ENCODE measurements around the gene C11orf21.
"Not testable (repeated sequence)": the region's sequence is repeated elsewhere in the genome, so short reads cannot be mapped to it uniquely, and the experiment has no call there.

Gene C11orf21

GRCh38 chr11:2301631-2302305 lies at the start of gene C11orf21, which contains the start of gene TSPAN32:
Gene C11orf21, minus strand, starts transcription at chr11:2301918. Its CDS starts 110 bp downstream, at chr11:2301808.
Gene TSPAN32, plus strand, starts transcription at chr11:2302013. Its CDS starts 137 bp downstream, at chr11:2302150.
- DNase-seq, result no peak

DNA sequence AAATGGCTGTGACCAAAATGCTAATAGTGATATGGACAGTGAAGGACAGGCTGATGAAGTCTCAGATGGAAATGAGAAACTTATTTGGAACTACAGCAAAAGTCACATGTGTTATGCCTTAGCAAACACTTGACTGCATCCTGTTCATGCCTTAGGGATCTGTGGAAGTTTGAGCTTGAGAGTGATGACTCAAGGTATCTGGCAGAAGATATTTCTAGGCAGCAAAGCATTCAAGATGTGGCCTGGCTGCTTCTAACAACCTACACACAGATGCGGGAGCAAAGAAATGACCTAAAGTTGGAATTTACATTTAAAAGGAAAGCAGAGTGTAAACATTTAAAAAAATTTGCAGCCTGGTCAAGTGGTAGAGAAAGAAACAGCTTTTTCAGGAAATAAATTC lies 47.3 kb upstream of the C11orf21 start:
- no peak for DNase-seq

- DNase-seq, result no peak
Observed at GRCh38 chr11:2347308-2347830, 45.7 kb upstream of the C11orf21 start.

DNA sequence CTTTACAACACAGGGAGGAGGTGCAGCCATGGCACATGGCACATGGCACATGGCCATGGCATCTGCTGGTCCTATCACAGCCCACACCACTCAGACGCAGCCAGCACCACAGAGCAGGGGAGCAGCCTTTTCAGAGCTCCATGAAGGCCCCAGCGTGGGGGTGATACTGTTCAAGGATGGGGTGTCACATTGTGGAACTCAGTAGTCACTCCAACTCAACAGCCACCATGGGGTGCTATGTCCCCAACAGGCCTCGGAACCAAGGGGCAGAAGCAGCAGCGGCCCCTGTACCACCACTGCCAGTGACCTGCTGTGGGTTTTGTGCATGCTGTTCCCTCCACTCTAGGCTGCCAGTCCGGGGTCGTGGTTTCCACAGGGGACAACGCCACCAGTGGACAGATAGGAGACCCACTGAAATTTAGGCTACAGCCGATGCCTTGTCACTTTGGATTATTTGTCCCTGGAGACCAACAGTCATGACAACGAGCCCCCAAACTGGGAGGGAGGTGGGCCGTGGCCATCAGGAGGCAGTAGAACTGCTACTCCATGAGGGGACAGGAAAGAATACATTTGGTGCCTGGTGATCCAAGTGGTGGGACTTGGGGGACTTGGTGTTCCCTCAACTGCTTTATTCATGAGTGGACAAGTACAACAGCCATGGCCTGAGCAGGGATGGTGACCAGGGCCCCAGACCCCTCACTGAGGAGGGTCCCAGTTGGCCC lies 45.0 kb upstream of the C11orf21 start:
- DNase-seq, result no peak

- DNase-seq, result no peak
Observed at GRCh38 chr11:2346014-2346413, 44.3 kb upstream of the C11orf21 start.

DNA sequence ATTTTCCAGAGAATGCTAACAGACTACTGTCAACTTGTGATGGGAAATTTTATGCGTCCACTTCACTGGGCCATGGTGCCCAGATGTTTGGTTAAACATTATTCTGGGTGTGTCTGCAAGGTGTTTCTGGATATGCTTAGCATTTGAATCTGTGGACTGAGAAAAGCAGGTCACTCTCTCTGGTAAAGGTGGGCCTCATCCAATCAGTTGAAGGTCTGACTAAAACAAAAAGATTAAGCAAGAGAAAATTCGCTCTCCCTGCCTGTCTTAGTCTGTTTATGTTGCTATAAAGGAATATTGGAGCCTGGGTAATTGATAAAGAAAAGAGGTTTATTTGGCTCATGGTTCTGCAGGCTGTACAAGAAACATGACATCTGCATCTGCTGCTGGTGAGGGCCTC lies 43.3 kb upstream of the C11orf21 start:
- no peak for DNase-seq

- DNase-seq, result no peak
Observed at GRCh38 chr11:2343502-2343901, 41.8 kb upstream of the C11orf21 start.

DNA sequence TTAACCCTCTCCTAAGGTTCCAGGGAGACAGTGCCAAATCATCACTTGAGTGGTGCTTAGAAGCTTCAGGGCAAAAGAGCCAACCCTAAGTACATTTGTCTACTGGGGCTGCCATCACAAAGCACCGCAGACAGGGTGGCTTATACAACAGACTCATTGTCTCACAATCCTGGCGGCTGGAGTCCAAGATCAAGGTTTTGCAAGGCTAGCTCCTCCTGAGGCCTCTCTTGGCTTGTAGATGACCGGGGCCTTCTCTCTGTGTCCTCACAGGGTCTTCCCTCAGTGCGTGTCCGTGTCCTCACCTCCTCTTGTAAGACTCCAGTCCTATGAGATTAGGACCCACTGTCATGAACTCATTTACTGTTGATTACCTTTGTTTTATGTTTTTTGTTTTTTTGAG lies 41.3 kb upstream of the C11orf21 start:
- no peak for DNase-seq

GRCh38 chr11:2342557-2342956 lies 40.8 kb upstream of the C11orf21 start:
- no peak for DNase-seq

DNA sequence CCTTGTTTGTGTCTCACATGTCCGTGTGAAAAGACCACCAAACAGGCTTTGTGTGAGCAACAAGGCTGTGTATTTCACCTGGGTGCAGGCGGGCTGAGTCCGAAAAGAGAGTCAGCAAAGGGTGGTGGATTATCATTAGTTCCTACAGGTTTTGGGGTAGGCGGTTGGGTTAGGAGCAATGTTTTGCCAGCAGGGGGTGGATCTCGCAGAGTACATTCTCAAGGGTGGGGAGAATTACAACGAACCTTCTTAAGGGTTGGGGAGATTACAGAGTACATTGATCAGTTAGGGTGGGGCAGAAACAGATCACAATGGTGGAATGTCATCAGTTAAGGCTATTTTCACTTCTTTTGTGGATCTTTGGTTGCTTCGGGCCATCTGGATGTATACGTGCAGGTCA lies 37.0 kb upstream of the C11orf21 start:
- not testable (repeated sequence) for DNase-seq

GRCh38 chr11:2335286-2335685 lies 33.6 kb upstream of the C11orf21 start:
- not testable (repeated sequence) for DNase-seq

GRCh38 chr11:2333486-2334205 lies 31.9 kb upstream of the C11orf21 start:
- DNase-seq, result not testable (repeated sequence)

DNA sequence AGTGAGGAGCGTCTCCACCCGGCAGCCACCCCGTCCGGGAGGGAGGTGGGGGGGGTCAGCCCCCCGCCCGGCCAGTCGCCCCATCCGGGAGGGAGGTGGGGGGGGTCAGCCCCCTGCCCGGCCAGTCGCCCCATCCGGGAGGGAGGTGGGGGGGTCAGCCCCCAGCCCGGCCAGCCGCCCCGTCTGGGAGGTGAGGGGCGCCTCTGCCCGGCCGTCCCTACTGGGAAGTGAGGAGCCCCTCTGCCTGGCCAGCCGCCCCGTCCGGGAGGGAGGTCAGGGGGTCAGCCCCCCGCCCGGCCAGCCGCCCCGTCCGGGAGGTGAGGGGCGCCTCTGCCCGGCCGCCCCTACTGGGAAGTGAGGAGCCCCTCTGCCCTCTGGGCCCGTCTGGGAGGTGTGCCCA lies 30.9 kb upstream of the C11orf21 start:
- not testable (repeated sequence) for DNase-seq

- no peak for DNase-seq
Observed at GRCh38 chr11:2331404-2331803, 29.7 kb upstream of the C11orf21 start.

- DNase-seq, result no peak
Observed at GRCh38 chr11:2330696-2331095, 29.0 kb upstream of the C11orf21 start.

DNA sequence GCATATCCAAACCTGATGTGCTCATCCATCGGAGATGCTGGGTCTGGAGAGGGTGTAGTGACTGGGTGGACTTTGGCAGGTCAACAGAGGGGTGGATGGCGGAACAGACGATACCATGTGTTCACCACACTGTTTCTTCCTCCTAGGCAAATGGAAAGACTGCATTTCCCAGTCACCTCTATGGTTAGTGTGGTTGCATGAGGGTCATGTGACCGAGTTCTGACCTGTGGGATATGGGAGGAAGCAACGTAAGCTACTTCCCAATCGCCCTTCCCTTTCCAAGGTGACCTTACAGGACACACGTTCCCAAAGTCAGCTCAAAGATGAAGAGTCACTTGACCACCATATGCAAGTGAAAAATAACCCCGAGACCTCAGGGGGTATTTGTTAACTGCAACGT lies 27.8 kb upstream of the C11orf21 start:
- DNase-seq, result no peak

- DNase-seq, result no peak
Observed at GRCh38 chr11:2328656-2329354, 27.1 kb upstream of the C11orf21 start.

GRCh38 chr11:2328021-2328420 lies 26.3 kb upstream of the C11orf21 start:
- no peak for DNase-seq

DNA sequence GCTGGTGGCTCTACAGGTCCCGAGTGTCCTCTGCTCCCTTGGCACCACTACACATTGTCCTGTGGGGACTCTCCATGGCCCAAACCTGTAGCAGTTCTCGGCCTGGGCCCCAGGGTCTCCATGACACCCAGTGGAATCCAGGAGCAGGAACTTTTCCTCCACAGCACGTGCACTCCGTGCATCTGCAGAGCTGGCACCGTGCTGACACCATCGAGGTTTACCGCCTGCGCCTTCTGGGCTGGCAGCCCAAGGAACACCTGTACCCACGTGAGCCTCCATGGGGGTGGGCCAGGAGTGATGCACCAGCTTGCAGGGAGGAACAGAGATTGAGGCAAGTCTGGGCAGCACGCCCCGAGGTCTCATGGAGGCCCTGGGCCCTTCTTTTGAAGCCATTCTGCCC lies 25.3 kb upstream of the C11orf21 start:
- no peak for DNase-seq

DNA sequence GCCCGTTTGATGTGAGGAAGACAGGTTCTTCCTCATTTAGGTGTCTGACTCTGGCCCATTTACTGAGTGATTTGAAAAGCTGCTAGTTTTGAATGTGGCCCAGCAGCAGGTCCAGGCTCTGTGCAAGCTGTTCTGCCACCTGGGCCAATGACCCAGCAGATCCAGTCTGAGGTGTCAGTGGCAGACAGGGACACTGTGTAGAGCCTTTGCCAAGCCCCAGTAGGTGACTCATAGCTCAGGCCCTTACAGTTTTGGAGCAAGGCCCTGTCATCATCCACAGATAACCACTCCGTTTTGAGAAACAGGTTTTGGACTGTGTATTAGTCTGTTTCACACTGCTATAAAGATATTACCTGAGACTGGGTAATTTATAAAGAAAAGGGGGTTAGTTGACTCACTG lies 24.0 kb upstream of the C11orf21 start:
- no peak for DNase-seq

GRCh38 chr11:2325123-2325522 lies 23.4 kb upstream of the C11orf21 start:
- DNase-seq, result no peak

- no peak for DNase-seq
Observed at GRCh38 chr11:2321311-2321683, 19.6 kb upstream of the C11orf21 start.
